NCI-H1092 (cell line): Measurements from ENCODE around the gene CDRT15.
A peak's percentile ranks its signal among the peaks of the same experiment; 100 is the strongest.
"Not testable (repeated sequence)": the region's sequence is repeated elsewhere in the genome, so short reads cannot be mapped to it uniquely, and the experiment has no call there.

Experiments used
- DNase-seq: peaks from one replicate; lab custom pipeline; 2025; lab: John Stamatoyannopoulos, UW

The CDRT15 gene

DNA sequence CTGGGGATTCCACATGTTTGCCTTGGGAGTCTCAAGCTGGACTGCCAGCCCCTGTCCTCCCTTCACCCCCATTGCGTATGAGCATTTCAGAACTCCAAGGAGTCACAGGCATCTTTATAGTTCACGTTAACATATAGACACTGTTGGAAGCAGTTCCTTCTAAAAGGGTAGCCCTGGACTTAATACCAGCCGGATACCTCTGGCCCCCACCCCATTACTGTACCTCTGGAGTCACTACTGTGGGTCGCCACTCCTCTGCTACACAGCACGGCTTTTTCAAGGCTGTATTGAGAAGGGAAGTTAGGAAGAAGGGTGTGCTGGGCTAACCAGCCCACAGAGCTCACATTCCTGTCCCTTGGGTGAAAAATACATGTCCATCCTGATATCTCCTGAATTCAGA, 28.9 kb downstream of the CDRT15 start:
- DNase-seq: no peak

DNA sequence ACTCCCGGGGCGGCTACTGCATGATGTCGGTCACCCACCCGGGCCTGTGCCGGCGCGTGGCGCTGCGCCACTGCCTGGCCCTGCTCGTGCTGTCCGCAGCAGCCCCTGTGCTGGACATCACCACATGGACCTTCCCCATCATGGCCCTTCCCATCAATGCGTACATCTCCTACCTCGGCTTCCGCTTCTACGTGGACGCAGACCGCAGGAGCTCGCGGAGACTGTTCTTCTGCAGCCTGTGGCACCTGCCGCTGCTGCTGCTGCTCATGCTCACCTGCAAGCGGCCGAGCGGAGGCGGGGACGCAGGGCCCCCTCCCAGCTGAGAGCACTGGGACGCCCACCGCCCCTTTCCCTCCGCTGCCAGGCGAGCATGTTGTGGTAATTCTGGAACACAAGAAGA, 29.8 kb downstream of the CDRT15 start:
- no peak for DNase-seq

- DNase-seq: peak; percentile 6
Observed at GRCh38 chr17:14205992-14206461, 30.6 kb downstream of the CDRT15 start.

GRCh38 chr17:14205380-14205779, 31.3 kb downstream of the CDRT15 start:
- no peak for DNase-seq

- no peak for DNase-seq
Observed at GRCh38 chr17:14204546-14204945, 32.1 kb downstream of the CDRT15 start.

DNA sequence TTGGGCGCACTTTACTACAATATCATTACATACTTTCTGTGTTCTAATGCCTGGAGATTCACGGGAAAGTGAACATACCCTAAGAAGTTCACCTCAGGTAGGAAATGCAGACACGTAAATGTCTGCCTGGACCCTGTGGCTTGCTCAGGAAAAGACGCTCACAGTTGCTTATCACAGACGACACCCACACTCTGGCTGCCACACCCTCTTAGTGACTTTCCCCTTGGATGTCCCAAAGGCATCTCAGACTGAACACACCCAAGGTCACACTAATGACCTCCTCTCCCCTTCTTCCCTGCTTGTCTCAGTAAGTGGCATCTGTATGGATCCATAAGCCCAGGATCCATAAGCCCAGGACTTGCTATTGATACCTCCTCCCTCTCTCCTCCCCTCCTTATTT, 32.6 kb downstream of the CDRT15 start:
- no peak for DNase-seq

- no peak for DNase-seq
Observed at GRCh38 chr17:14203388-14203787, 33.3 kb downstream of the CDRT15 start.

- no peak for DNase-seq
Observed at GRCh38 chr17:14202388-14203166, 34.1 kb downstream of the CDRT15 start.

GRCh38 chr17:14201988-14202380, 34.7 kb downstream of the CDRT15 start:
- no peak for DNase-seq

DNA sequence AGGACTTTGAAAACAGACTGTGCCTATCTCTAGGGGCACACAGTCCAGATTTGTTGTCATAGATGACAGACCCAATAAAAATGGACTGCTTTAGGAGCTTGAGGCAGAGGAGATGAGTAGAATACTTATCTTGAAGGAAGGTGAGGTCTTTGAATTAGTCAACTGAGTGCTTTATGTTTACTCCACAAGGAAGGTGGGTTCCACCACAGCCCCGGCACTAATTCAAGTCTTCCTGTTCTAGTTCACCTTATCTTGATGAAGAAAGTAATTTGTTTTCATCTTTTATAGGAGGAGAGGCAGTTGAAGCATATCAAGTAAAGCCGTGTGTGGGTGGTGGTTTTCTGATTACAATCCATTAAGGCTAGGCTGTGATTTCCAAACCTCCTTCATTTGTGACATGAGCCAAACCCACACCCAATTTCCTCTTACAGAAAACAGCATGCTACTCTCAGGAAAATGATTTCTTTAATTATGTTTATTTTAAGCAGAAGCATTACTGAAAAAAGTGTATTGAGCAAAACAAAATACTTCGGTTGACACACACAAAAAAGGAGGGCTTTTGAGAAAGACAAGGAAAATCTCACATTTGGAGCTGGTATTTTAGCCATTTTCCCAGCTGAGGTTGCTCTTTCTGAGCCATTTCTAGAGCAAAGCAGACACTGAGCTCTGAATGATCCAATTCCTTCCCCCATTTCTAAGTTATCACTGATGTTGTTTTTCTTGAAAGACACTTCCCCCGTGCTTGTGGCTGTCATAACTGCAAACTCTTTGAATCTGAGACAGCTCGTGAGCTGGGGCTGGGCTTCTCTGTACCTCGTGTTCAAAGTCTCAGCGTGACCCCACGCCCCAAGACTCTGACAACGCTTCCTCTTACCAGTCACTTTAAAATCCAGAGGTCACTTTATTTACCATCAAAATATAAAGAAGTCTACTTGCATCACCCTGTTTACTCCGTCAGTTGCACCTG, 35.4 kb downstream of the CDRT15 start:
- no peak for DNase-seq

GRCh38 chr17:14200354-14200753, 36.3 kb downstream of the CDRT15 start:
- no peak for DNase-seq

GRCh38 chr17:14199601-14200000, 37.1 kb downstream of the CDRT15 start:
- no peak for DNase-seq

- DNase-seq: no peak
Observed at GRCh38 chr17:14198575-14198974, 38.1 kb downstream of the CDRT15 start.

DNA sequence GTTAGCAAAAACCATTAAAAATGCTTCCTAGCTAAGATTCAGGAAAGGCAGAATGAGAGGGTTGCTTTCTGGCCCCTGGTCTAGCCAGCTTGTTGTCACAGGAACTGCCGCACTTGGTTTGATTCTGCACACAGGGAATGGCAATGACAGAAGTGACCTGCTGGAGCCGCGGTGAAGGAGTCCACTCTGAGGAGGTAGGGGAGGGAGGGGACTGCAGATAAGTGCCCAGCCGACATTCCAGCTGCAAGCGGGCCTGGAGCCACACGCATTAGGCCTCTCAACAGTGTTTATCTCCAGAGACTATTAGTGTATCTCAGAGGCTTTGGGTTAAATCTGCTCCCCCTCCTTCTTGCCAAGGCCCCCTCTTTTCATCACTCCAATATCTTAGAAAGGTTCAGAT, 38.6 kb downstream of the CDRT15 start:
- no peak for DNase-seq

DNA sequence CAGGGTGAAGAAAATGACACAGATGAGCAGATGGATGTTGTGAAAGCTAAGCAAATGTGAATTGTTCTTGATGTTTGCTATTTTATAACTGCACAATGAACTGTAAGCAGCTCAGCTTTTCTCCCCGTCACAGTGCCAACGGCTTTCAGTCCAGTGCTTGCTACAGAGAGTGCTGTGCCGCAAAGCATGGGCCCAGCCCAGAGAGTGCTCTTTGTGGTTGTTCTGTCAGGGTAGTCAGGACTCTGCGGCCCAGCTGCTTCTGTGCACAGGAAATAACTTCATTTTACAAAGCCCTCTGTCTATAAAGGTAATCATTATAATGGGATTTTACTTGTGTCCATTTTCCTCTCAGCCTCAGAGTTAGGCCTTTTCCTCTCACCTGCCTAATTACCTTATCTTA, 39.1 kb downstream of the CDRT15 start:
- DNase-seq: no peak

- DNase-seq: no peak
Observed at GRCh38 chr17:14197057-14197456, 39.6 kb downstream of the CDRT15 start.

DNA sequence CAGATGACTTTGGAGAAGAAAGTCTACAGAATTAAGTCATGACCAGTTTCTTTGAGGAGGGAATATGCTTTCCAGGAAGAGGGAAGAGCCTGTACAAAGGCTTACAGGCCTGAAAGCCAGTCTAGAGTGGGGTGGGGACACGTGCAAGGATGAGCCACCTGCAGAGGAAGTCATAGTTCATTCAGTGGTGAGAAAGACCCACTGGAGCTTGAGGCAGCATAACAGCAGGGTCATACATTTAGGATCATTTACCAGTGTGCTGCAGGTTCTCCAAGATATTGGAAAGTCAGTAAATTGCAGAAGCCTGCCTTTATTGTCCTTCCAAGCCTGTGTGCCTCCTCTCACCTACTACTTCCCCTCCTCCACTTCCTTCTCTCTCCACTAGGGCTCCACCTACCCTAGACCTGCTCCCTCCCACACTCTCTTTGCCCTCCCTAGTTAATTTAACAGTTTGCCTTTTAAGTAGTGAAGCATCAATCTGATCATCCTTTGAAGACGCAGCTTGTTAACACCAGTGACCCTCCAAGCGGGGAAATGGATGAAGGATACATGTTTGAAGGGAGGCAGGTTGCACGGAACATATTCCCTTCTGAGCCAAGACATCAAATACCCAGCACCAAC, 40.2 kb downstream of the CDRT15 start:
- DNase-seq: no peak

- not testable (repeated sequence) for DNase-seq
Observed at GRCh38 chr17:14192636-14193344, 43.9 kb downstream of the CDRT15 start.

- DNase-seq: not testable (repeated sequence)
Observed at GRCh38 chr17:14192039-14192438, 44.6 kb downstream of the CDRT15 start.

DNA sequence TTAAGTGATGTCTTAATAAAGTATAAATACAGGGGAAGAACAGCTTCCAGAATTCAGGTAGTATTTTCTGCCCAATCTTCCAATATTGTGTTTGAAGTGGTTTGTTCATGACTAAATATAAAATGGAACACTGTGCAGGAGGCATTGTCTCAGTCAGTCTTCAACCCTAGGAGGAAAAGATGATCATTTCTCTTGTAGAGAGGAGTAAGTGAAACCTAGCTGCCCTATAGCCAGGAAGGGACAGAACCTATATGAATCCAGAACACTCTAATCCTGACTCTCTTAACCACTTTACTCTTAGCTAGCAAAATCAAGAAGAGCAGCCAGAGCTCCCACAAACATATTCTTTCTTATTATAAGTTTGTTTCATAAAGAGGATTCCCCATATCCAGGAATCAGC, 45.2 kb downstream of the CDRT15 start:
- DNase-seq: not testable (repeated sequence)

GRCh38 chr17:14190774-14191173, 45.9 kb downstream of the CDRT15 start:
- not testable (repeated sequence) for DNase-seq

DNA sequence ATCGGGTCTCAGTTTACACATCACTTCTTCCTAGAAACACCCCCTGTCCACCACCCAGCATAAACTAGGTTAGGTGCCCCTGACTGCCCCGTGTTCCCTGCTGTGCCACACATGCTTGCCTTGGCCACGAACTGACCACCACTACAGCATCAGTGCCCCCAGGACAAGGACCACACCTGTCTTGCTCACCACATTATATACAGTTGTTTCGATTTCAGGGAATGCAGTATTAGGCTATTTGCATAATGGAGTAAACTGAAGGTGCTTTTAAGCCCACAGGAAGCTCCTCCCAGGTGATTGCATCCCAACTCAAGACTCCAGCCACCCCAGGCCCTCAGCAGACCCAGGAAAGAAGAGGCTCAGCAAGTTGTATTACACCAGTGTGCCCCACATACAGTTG, 50.2 kb downstream of the CDRT15 start:
- not testable (repeated sequence) for DNase-seq
